ENCODE measurements around the gene RICTOR. TPM values are rescaled to one million over a fixed set of nuclear protein-coding genes. Genes with fewer than 3 reads are reported as not detected.

RICTOR gene
- total RNA-seq, 4 donors from 2014 or later = 47.8 to 87.5 (median 51.2) TPM

GRCh38 chr5:38979535-38979934 lies 94.7 kb downstream of the RICTOR start:
- TF ChIP-seq POLR2A (IDR thresholded peaks at IDR 0.05) (no peak), CTCF (IDR thresholded peaks at IDR 0.05) (no peak)
- 88 to 93% methylated on average over 2 of the region's 2 CpGs for WGBS, 2 donors
- DNase-seq = no peak
- no peaks in the 10 kb centered on the region for H3K9me3 ChIP-seq
- H3K4me3 ChIP-seq (replicated peaks in 1 of 3) = no peak overlapping the region
- H3K27ac ChIP-seq = no peak overlapping the region
- intact Hi-C loops (cut with DNase I) = no loop called here
- no peaks in the 10 kb centered on the region for H3K4me1 ChIP-seq
- no peaks in the 10 kb centered on the region for H3K27me3 ChIP-seq
- no peaks in the 10 kb centered on the region for H3K36me3 ChIP-seq

GRCh38 chr5:38978036-38978435 lies 96.2 kb downstream of the RICTOR start:
- no peaks in the 10 kb centered on the region for H3K4me1 ChIP-seq
- no peak overlapping the region for H3K27ac ChIP-seq
- DNase-seq = no peak
- TF ChIP-seq CTCF (IDR thresholded peaks at IDR 0.05) = no peak
- no peak for TF ChIP-seq POLR2A (IDR thresholded peaks at IDR 0.05)
- no peaks in the 10 kb centered on the region for H3K9me3 ChIP-seq
- intact Hi-C loops (cut with DNase I) = no loop called here
- H3K4me3 ChIP-seq (replicated peaks in 1 of 3) = no peak overlapping the region
- H3K27me3 ChIP-seq = no peaks in the 10 kb centered on the region
- no peaks in the 10 kb centered on the region for H3K36me3 ChIP-seq

- WGBS, 2 donors = 97 to 99% methylated on average over 5 of the region's 5 CpGs
- H3K4me1 ChIP-seq = no peaks in the 10 kb centered on the region
- H3K4me3 ChIP-seq (replicated peaks in 1 of 3) = no peak overlapping the region
- TF ChIP-seq POLR2A (IDR thresholded peaks at IDR 0.05) (no peak), CTCF (IDR thresholded peaks at IDR 0.05) (no peak)
- DNase-seq = no peak
- H3K27ac ChIP-seq = no peak overlapping the region
- no peaks in the 10 kb centered on the region for H3K27me3 ChIP-seq
- peaks cover 5 to 8% of the 10 kb centered on the region in 2 donors for H3K36me3 ChIP-seq
- intact Hi-C loops (cut with DNase I) = no loop called here
- H3K9me3 ChIP-seq = no peaks in the 10 kb centered on the region
Measured at GRCh38 chr5:38968665-38969064, 105.5 kb downstream of the RICTOR start.

- H3K4me1 ChIP-seq = no peaks in the 10 kb centered on the region
- no peak for DNase-seq
- intact Hi-C loops (cut with DNase I) = no loop called here
- H3K27me3 ChIP-seq = no peaks in the 10 kb centered on the region
- peaks cover 20 to 22% of the 10 kb centered on the region in 2 donors for H3K36me3 ChIP-seq
- WGBS, 2 donors = 95 to 96% methylated on average over 2 of the region's 2 CpGs
- H3K4me3 ChIP-seq (replicated peaks in 1 of 3) = no peak overlapping the region
- no peak overlapping the region for H3K27ac ChIP-seq
- TF ChIP-seq POLR2A (IDR thresholded peaks at IDR 0.05) = no peak
- no peak for TF ChIP-seq CTCF (IDR thresholded peaks at IDR 0.05)
- no peaks in the 10 kb centered on the region for H3K9me3 ChIP-seq
Measured at GRCh38 chr5:38961691-38962090, 112.5 kb downstream of the RICTOR start.

- no peak overlapping the region for H3K4me3 ChIP-seq (replicated peaks in 1 of 3)
- no peaks in the 10 kb centered on the region for H3K9me3 ChIP-seq
- intact Hi-C loops (cut with DNase I) = no loop called here
- no peak for DNase-seq
- H3K36me3 ChIP-seq = peaks cover 44 to 52% of the 10 kb centered on the region in 2 donors
- no peaks in the 10 kb centered on the region for H3K27me3 ChIP-seq
- H3K27ac ChIP-seq = no peak overlapping the region
- no peaks in the 10 kb centered on the region for H3K4me1 ChIP-seq
- 96% methylated on average over 4 of the region's 4 CpGs for WGBS, 2 donors
- TF ChIP-seq CTCF (IDR thresholded peaks at IDR 0.05) (no peak), POLR2A (IDR thresholded peaks at IDR 0.05) (no peak)
Measured at GRCh38 chr5:38953426-38954012, 120.7 kb downstream of the RICTOR start.
